SK-N-SH (cell line): ENCODE results near the gene TMPRSS13. TPM values are rescaled to one million over a fixed set of nuclear protein-coding genes. Genes with fewer than 3 reads are reported as not detected.

ENCODE experiments used
- CTCF ChIA-PET: fragments of 300-600, 350-600 bp; formaldehyde crosslinking; extraction: SDS; loops from one replicate; lab custom pipeline; 2021; lab: Yijun Ruan, JAX
- POLR2A ChIA-PET: fragments of 350-600 bp; sonication (Branson Sonifier 250); formaldehyde crosslinking; extraction: SDS; loops from one replicate; lab custom pipeline; 2020; ENCODE audit warnings: antibody characterized with exemption, inconsistent platforms; lab: Yijun Ruan, JAX
- DNase-seq: peaks from one replicate; pipeline ENCODE4 v3.0.0; 2012
- H2AFZ ChIP-seq: fragments of 200-600 bp; sonication (generic); 2 replicates; pipeline ENCODE4 v1.8.1; 2016; ENCODE audit warnings: antibody characterized with exemption, mild to moderate bottlenecking, low read depth
- H3F3A ChIP-seq: fragments of 200-600 bp; sonication (generic); replicated peaks from 2 replicates; pipeline ENCODE3; 2016; ENCODE audit warnings: antibody characterized with exemption, mild to moderate bottlenecking; ENCODE audit not compliant: insufficient read depth
- H3K27ac ChIP-seq, 2 experiments: fragments of 200-500 bp in 1 of 2; fragments of 200-600 bp in 1 of 2; sonication (Bioruptor generic) in 1 of 2; sonication (generic), shearing (Covaris generic) in 1 of 2; 2 replicates each; pipeline versions ENCODE4 v1.5.1 to v1.6.1; 2014 to 2016; ENCODE audit warnings: low read depth in 2 of 2, inconsistent platforms in 1 of 2, low read length in 1 of 2, mild to moderate bottlenecking in 1 of 2, mixed read lengths in 1 of 2
- H3K27me3 ChIP-seq: fragments of 200-600 bp; sonication (generic), shearing (Covaris generic); 2 replicates; pipeline ENCODE4 v1.6.1; 2016; ENCODE audit warnings: mixed run types; ENCODE audit not compliant: insufficient read depth
- H3K36me3 ChIP-seq, 2 experiments: fragments of 200-500 bp in 1 of 2; fragments of 200-600 bp in 1 of 2; sonication (Bioruptor generic) in 1 of 2; sonication (generic) in 1 of 2; replicated peaks in 1 of 2; 2 replicates each; pipeline versions ENCODE3 to v1.5.1; 2014 to 2016; ENCODE audit warnings: low read length in 1 of 2, mild to moderate bottlenecking in 1 of 2; ENCODE audit not compliant: insufficient read depth in 2 of 2, control insufficient read depth in 1 of 2
- H3K4me1 ChIP-seq, 2 experiments: fragments of 200-500 bp in 1 of 2; fragments of 200-600 bp in 1 of 2; sonication (Bioruptor generic) in 1 of 2; sonication (generic), shearing (Covaris generic) in 1 of 2; 2 replicates each; pipeline versions ENCODE4 v1.5.1 to v1.6.1; 2014 to 2016; ENCODE audit warnings: low read depth in 1 of 2, low read length in 1 of 2, mixed run types in 1 of 2; ENCODE audit not compliant: insufficient read depth in 2 of 2, control insufficient read depth in 1 of 2
- H3K4me2 ChIP-seq: fragments of 200-600 bp; sonication (generic), shearing (Covaris generic); 2 replicates; pipeline ENCODE4 v1.6.1; 2017; ENCODE audit warnings: mixed run types
- H3K4me3 ChIP-seq, 2 experiments: fragments of 200-500 bp in 1 of 2; fragments of 200-600 bp in 1 of 2; sonication (Bioruptor generic) in 1 of 2; sonication (generic), shearing (Covaris generic) in 1 of 2; 2 replicates each; pipeline versions ENCODE4 v1.5.1 to v1.8.1; 2014 to 2016; ENCODE audit warnings: low read depth in 2 of 2, inconsistent platforms in 1 of 2, low read length in 1 of 2, mild to moderate bottlenecking in 1 of 2, mixed read lengths in 1 of 2, moderate library complexity in 1 of 2
- H3K79me2 ChIP-seq: fragments of 200-600 bp; sonication (generic); 2 replicates; pipeline ENCODE4 v1.8.1; 2017; ENCODE audit warnings: mild to moderate bottlenecking; ENCODE audit not compliant: insufficient read depth
- H3K9ac ChIP-seq: fragments of 200-600 bp; sonication (generic); 2 replicates; pipeline ENCODE4 v1.6.1; 2017; ENCODE audit warnings: mixed run types
- H3K9me2 ChIP-seq: fragments of 200-600 bp; sonication (generic); 2 replicates; pipeline ENCODE4 v1.6.1; 2017; ENCODE audit warnings: mixed run types
- H3K9me3 ChIP-seq: fragments of 200-600 bp; sonication (generic); 2 replicates; pipeline ENCODE4 v1.6.1; 2017; ENCODE audit warnings: mixed run types, mild to moderate bottlenecking, moderate library complexity
- H4K20me1 ChIP-seq: fragments of 200-600 bp; sonication (generic); 2 replicates; pipeline ENCODE4 v1.6.1; 2017; ENCODE audit warnings: mild to moderate bottlenecking, mixed run types; ENCODE audit not compliant: insufficient read depth
- CHD2 ChIP-seq: fragments of 150-350 bp; IDR thresholded peaks from 2 replicates; pipeline ENCODE4 v1.6.1; 2018; ENCODE audit warnings: low read length; ENCODE audit not compliant: partially characterized antibody
- CTCF ChIP-seq: fragments of 200-600 bp; sonication (generic); IDR thresholded peaks from 2 replicates; pipeline ENCODE4 v1.6.1; 2017; ENCODE audit warnings: antibody characterized with exemption, mild to moderate bottlenecking, moderate library complexity
- FOXJ3 ChIP-seq: sonication (generic); formaldehyde crosslinking; IDR thresholded peaks from 2 replicates; pipeline ENCODE4 v1.5.1; 2020; ENCODE audit warnings: mild to moderate bottlenecking, missing genetic modification reagents
- FOXM1 ChIP-seq: IDR thresholded peaks from 2 replicates; pipeline ENCODE4 v1.4.0; 2012; ENCODE audit warnings: low read depth, mild to moderate bottlenecking
- GABPA ChIP-seq: IDR thresholded peaks from 2 replicates; pipeline ENCODE4 v1.4.0; 2012; ENCODE audit warnings: low read depth, mild to moderate bottlenecking
- IRF3 ChIP-seq: fragments of 150-350 bp; IDR thresholded peaks from 2 replicates; pipeline ENCODE4 v1.6.1; 2016; ENCODE audit warnings: mild to moderate bottlenecking, low read depth, low read length
- MAX ChIP-seq: IDR thresholded peaks from 2 replicates; pipeline ENCODE4 v1.4.0; 2012; ENCODE audit warnings: low read depth
- MEF2A ChIP-seq: IDR thresholded peaks from 2 replicates; pipeline ENCODE4 v1.4.0; 2012; ENCODE audit warnings: low read depth, borderline replicate concordance
- POLR2AphosphoS5 ChIP-seq: IDR thresholded peaks from 2 replicates; pipeline ENCODE4 v1.6.1; 2012; ENCODE audit warnings: low read depth, low read length
- SIN3A ChIP-seq: IDR thresholded peaks from 2 replicates; pipeline ENCODE4 v1.6.1; 2012; ENCODE audit warnings: low read depth, mild to moderate bottlenecking, low read length, moderate library complexity, borderline replicate concordance
- WGBS: methylation state at CpG from one replicate; pipeline ENCODE4 v1.1.6; 2017; ENCODE audit warnings: low lambda C conversion rate; 5-methylcytosine and 5-hydroxymethylcytosine counted together
- polyA plus RNA-seq, 3 experiments: library from polyadenylated mRNA; depleted of rRNA; stranded (reverse); fragments of >200 nt; gene quantifications; 2 replicates each; pipeline ENCODE4 v1.2.3, GENCODE V29; 2012
- TF ChIP-seq, protein P1 (sequence below): IDR thresholded peaks from 2 replicates; pipeline ENCODE4 v1.6.1; 2012; ENCODE audit warnings: mild to moderate bottlenecking, low read depth, low read length, moderate library complexity
- TF ChIP-seq, protein P2 (sequence below): IDR thresholded peaks from 2 replicates; pipeline ENCODE4 v1.4.0; 2012; ENCODE audit warnings: low read depth, borderline replicate concordance

TMPRSS13 gene
- polyA plus RNA-seq, 1 of the 3 experiments (the other 2 are of a cell fraction) = not detected

DNA sequence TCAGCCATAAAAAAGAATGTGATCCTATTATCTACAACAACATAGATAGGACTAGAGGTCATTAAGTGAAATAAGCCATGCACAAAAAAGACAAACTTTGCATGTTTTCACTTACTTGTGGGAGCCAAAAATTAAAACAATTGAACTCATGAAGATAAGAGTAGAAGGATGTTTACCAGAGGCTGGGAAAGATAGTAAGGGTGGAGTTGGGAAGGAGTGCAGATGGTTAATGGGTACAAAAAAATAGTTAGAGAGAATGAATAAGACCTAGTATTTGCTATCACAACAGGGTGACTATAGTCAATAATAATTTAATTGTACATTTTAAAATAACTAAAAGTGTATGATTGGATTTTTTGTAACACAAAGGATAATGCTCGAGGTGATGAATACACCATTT is 29.7 kb upstream of the TMPRSS13 start:
- no peaks in the 10 kb centered on the region for H3K9me3 ChIP-seq
- H3K9me2 ChIP-seq = no peaks in the 10 kb centered on the region
- no peak overlapping the region for H3K4me2 ChIP-seq
- H3K27me3 ChIP-seq = no peaks in the 10 kb centered on the region
- H3K27ac ChIP-seq = no peak overlapping the region
- H3K36me3 ChIP-seq = no peaks in the 10 kb centered on the region
- H3F3A ChIP-seq = no peaks in the 10 kb centered on the region
- no peaks in the 10 kb centered on the region for H4K20me1 ChIP-seq
- H3K79me2 ChIP-seq = no peaks in the 10 kb centered on the region
- H3K9ac ChIP-seq = no peak overlapping the region
- H2AFZ ChIP-seq = no peak overlapping the region
- WGBS = 20% methylated on average over 1 of the region's 1 CpG
- TF ChIP-seq FOXJ3 (no peak), IRF3 (no peak), POLR2AphosphoS5 (no peak), MEF2A (no peak), CTCF (no peak), CHD2 (no peak), SIN3A (no peak), FOXM1 (no peak), MAX (no peak), GABPA (no peak)
- TF ChIP-seq, protein P1, sequence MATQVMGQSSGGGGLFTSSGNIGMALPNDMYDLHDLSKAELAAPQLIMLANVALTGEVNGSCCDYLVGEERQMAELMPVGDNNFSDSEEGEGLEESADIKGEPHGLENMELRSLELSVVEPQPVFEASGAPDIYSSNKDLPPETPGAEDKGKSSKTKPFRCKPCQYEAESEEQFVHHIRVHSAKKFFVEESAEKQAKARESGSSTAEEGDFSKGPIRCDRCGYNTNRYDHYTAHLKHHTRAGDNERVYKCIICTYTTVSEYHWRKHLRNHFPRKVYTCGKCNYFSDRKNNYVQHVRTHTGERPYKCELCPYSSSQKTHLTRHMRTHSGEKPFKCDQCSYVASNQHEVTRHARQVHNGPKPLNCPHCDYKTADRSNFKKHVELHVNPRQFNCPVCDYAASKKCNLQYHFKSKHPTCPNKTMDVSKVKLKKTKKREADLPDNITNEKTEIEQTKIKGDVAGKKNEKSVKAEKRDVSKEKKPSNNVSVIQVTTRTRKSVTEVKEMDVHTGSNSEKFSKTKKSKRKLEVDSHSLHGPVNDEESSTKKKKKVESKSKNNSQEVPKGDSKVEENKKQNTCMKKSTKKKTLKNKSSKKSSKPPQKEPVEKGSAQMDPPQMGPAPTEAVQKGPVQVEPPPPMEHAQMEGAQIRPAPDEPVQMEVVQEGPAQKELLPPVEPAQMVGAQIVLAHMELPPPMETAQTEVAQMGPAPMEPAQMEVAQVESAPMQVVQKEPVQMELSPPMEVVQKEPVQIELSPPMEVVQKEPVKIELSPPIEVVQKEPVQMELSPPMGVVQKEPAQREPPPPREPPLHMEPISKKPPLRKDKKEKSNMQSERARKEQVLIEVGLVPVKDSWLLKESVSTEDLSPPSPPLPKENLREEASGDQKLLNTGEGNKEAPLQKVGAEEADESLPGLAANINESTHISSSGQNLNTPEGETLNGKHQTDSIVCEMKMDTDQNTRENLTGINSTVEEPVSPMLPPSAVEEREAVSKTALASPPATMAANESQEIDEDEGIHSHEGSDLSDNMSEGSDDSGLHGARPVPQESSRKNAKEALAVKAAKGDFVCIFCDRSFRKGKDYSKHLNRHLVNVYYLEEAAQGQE = no peak
- TF ChIP-seq, protein P2, sequence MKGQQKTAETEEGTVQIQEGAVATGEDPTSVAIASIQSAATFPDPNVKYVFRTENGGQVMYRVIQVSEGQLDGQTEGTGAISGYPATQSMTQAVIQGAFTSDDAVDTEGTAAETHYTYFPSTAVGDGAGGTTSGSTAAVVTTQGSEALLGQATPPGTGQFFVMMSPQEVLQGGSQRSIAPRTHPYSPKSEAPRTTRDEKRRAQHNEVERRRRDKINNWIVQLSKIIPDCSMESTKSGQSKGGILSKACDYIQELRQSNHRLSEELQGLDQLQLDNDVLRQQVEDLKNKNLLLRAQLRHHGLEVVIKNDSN = no peak
- CTCF ChIA-PET = no interaction called here
- DNase-seq = no peak
- no peak overlapping the region for H3K4me3 ChIP-seq
- no peaks in the 10 kb centered on the region for H3K4me1 ChIP-seq
- POLR2A ChIA-PET = no interaction called here
